RWPE1 (cell line): ENCODE results near the gene AOC3.
A peak's percentile ranks its signal among the peaks of the same experiment; 100 is the strongest.
"Not testable (repeated sequence)": the region's sequence is repeated elsewhere in the genome, so short reads cannot be mapped to it uniquely, and the experiment has no call there.

ENCODE experiments used
- CTCF ChIA-PET: fragments of 350-600 bp; sonication (Branson Sonifier 250); formaldehyde crosslinking; extraction: SDS; loops from one replicate; lab custom pipeline; 2021; lab: Yijun Ruan, JAX
- POLR2A ChIA-PET: fragments of 400-600 bp; formaldehyde crosslinking; extraction: SDS; loops from one replicate; lab custom pipeline; 2020; ENCODE audit warnings: antibody characterized with exemption; ENCODE audit not compliant: low non-redundant PET; lab: Yijun Ruan, JAX
- DNase-seq: peaks from one replicate; pipeline ENCODE4 v3.0.0; 2012; ENCODE audit warnings: low spot score
- H3K27ac ChIP-seq: fragments of 450-650 bp; 2 replicates; pipeline ENCODE4 v1.5.1; 2017
- CTCF ChIP-seq: fragments of 450-650 bp; conservative IDR thresholded peaks from 2 replicates; pipeline ENCODE4 v1.5.1; 2017; ENCODE audit warnings: low read depth, mild to moderate bottlenecking

AOC3 gene

GRCh38 chr17:42846594-42847280 is 4.3 kb upstream of the AOC3 start:
- POLR2A ChIA-PET, result no interaction called here
- DNase-seq, result no peak
- no peak for TF ChIP-seq CTCF
- CTCF ChIA-PET, result interaction anchor here (0.5 to 0.6 kb wide), 2 partner anchors 146 to 177 kb away, joined by 3 read pairs; no protein-coding TSS in a partner anchor
- peak overlapping the region; percentile 50 for H3K27ac ChIP-seq

GRCh38 chr17:42848093-42848492 is 2.9 kb upstream of the AOC3 start:
- TF ChIP-seq CTCF, result no peak
- no peak for DNase-seq
- CTCF ChIA-PET, result no interaction called here
- POLR2A ChIA-PET, result interaction anchor here (0.6 kb wide), 2 partner anchors 112 to 1498 kb away, joined by 3 to 8 read pairs; no protein-coding TSS in a partner anchor
- no peak overlapping the region for H3K27ac ChIP-seq

- DNase-seq, result no peak
- CTCF ChIA-PET, result no interaction called here
- no peak overlapping the region for H3K27ac ChIP-seq
- no peak for TF ChIP-seq CTCF
- POLR2A ChIA-PET, result no interaction called here
Measured at GRCh38 chr17:42849031-42849430, 2.0 kb upstream of the AOC3 start.

GRCh38 chr17:42849451-42850181 is 1.4 kb upstream of the AOC3 start:
- ChIA-PET CTCF (no interaction called here), POLR2A (no interaction called here)
- TF ChIP-seq CTCF, result no peak
- H3K27ac ChIP-seq, result no peak overlapping the region
- DNase-seq, result no peak

GRCh38 chr17:42851371-42852240 is 607 bp downstream of the AOC3 start:
- CTCF ChIA-PET, POLR2A ChIA-PET, DNase-seq: not testable (repeated sequence)

GRCh38 chr17:42852351-42852750 is 1.4 kb downstream of the AOC3 start:
- ChIA-PET CTCF (no interaction called here), POLR2A (no interaction called here)
- TF ChIP-seq CTCF, result no peak
- no peak for DNase-seq
- no peak overlapping the region for H3K27ac ChIP-seq

More at GRCh38 chr17:42851371-42852240, 607 bp downstream of the AOC3 start:
- H3K27ac ChIP-seq, result not testable (repeated sequence)
